SK-N-SH treated with all-trans-retinoic acid at 6 μM for 48 hours (cell line): ENCODE data around the gene MYO1A.

ENCODE experiments used
- ATAC-seq: fragments of 200-7000 bp; cut with Tn5 transposase; 3 replicates; pipeline ENCODE4 v1.9.1; 2020; ENCODE audit warnings: mild to moderate bottlenecking, moderate library complexity
- ARNTL ChIP-seq: fragments of 450-650 bp; formaldehyde crosslinking; IDR thresholded peaks from 2 replicates; pipeline ENCODE4 v1.5.0; 2020; ENCODE audit warnings: low read depth, mild to moderate bottlenecking, moderate library complexity, borderline replicate concordance
- BACH2 ChIP-seq: fragments of 250-450 bp; sonication (Bioruptor Pico); IDR thresholded peaks from 2 replicates; pipeline ENCODE4 v1.9.0; 2021; ENCODE audit warnings: mild to moderate bottlenecking, borderline replicate concordance
- CSDC2 ChIP-seq: fragments of 250-450 bp; sonication (Bioruptor Pico); IDR thresholded peaks from 2 replicates; pipeline ENCODE4 v1.5.0; 2020; ENCODE audit warnings: mild to moderate bottlenecking, moderate library complexity
- ESRRG ChIP-seq: fragments of 250-450 bp; sonication (Bioruptor Pico); IDR thresholded peaks from 2 replicates; pipeline ENCODE4 v1.6.1; 2021; ENCODE audit warnings: mild to moderate bottlenecking
- GLIS3 ChIP-seq: fragments of 250-450 bp; sonication (Bioruptor Pico); IDR thresholded peaks from 2 replicates; pipeline ENCODE4 v1.5.0; 2020; ENCODE audit warnings: mild to moderate bottlenecking, moderate library complexity
- ISL1 ChIP-seq: fragments of 250-450 bp; sonication (Bioruptor Pico); IDR thresholded peaks from 2 replicates; pipeline ENCODE4 v2.1.2; 2022; ENCODE audit warnings: mild to moderate bottlenecking, moderate library complexity
- PPARA ChIP-seq: fragments of 250-450 bp; sonication (Bioruptor Pico); IDR thresholded peaks from 2 replicates; pipeline ENCODE4 v1.5.0; 2020; ENCODE audit warnings: mild to moderate bottlenecking, borderline replicate concordance
- SNAI2 ChIP-seq: fragments of 250-450 bp; sonication (Bioruptor Pico); IDR thresholded peaks from 2 replicates; pipeline ENCODE4 v1.5.0; 2020; ENCODE audit warnings: mild to moderate bottlenecking, moderate library complexity
- TCF4 ChIP-seq: fragments of 250-450 bp; sonication (Bioruptor Pico); IDR thresholded peaks from 2 replicates; pipeline ENCODE4 v1.8.0; 2021; ENCODE audit warnings: mild to moderate bottlenecking, moderate library complexity, borderline replicate concordance
- TOX ChIP-seq: fragments of 250-450 bp; sonication (Bioruptor Pico); IDR thresholded peaks from 2 replicates; pipeline ENCODE4 v1.8.0; 2021; ENCODE audit warnings: mild to moderate bottlenecking, moderate library complexity, borderline replicate concordance
- ZC3H10 ChIP-seq: fragments of 250-450 bp; sonication (Bioruptor Pico); IDR thresholded peaks from 2 replicates; pipeline ENCODE4 v1.5.1; 2021; ENCODE audit warnings: mild to moderate bottlenecking, moderate library complexity
- ZFP3 ChIP-seq: fragments of 250-450 bp; sonication (Bioruptor Pico); IDR thresholded peaks from 2 replicates; pipeline ENCODE4 v1.5.0; 2020; ENCODE audit warnings: mild to moderate bottlenecking, moderate library complexity
- ZFP30 ChIP-seq: fragments of 450-650 bp; formaldehyde crosslinking; IDR thresholded peaks from 2 replicates; pipeline ENCODE4 v1.5.0; 2022; ENCODE audit warnings: mild to moderate bottlenecking, moderate library complexity
- ZNF565 ChIP-seq: fragments of 450-650 bp; formaldehyde crosslinking; conservative IDR thresholded peaks from 2 replicates; pipeline ENCODE4 v1.5.0; 2020; ENCODE audit warnings: low read depth, mild to moderate bottlenecking, moderate library complexity
- ZNF70 ChIP-seq: fragments of 450-650 bp; formaldehyde crosslinking; IDR thresholded peaks from 2 replicates; pipeline ENCODE4 v1.5.0; 2020; ENCODE audit warnings: mild to moderate bottlenecking, moderate library complexity
- TF ChIP-seq, protein P1 (sequence below): fragments of 250-450 bp; sonication (Bioruptor Pico); IDR thresholded peaks from 2 replicates; pipeline ENCODE4 v1.8.0; 2020; ENCODE audit warnings: mild to moderate bottlenecking, moderate library complexity, borderline replicate concordance
- TF ChIP-seq, protein P2 (sequence below): fragments of 250-450 bp; sonication (Bioruptor Pico); IDR thresholded peaks from 2 replicates; pipeline ENCODE4 v1.5.1; 2021; ENCODE audit warnings: mild to moderate bottlenecking, moderate library complexity
- TF ChIP-seq, protein P3 (sequence below): fragments of 250-450 bp; sonication (Bioruptor Pico); IDR thresholded peaks from 2 replicates; pipeline ENCODE4 v1.5.0; 2020; ENCODE audit warnings: mild to moderate bottlenecking, moderate library complexity
- TF ChIP-seq, protein P4 (sequence below): fragments of 250-450 bp; sonication (Bioruptor Pico); IDR thresholded peaks from 2 replicates; pipeline ENCODE4 v1.5.1; 2020; ENCODE audit warnings: low read depth, mild to moderate bottlenecking, moderate library complexity

The MYO1A gene

DNA sequence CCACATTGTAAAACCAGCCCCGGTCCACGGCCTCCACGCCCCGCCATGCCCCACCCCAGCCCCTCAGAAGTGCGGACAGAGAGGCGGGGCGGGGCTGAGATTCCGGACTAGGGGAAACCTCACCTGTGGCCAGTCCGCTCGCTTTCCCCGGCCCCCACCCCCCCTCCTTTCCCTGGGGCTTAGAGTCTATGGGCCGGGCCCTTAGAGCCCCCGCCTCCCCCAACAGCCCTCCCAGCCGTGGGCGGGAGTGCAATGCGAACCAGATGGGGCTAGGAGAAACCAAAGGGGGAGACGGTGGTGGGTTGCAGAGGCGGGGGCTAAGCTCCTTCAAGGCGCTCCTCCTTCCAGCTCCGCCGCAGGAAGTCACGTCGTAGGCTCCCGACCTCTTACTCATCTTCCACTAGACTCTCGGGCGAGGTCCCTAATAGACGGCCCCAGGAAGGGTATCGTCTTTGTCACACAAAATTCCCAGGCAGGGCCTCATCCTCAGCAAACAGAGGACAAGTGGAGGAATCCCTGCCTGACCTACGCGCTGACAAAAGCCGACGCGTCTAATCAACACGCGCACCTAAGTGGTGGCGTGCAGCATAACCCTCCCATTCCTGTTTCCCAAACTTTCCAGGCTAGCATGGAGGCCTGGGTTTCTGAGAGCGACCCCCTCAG is 37.9 kb upstream of the MYO1A start:
- TF ChIP-seq, protein P1, sequence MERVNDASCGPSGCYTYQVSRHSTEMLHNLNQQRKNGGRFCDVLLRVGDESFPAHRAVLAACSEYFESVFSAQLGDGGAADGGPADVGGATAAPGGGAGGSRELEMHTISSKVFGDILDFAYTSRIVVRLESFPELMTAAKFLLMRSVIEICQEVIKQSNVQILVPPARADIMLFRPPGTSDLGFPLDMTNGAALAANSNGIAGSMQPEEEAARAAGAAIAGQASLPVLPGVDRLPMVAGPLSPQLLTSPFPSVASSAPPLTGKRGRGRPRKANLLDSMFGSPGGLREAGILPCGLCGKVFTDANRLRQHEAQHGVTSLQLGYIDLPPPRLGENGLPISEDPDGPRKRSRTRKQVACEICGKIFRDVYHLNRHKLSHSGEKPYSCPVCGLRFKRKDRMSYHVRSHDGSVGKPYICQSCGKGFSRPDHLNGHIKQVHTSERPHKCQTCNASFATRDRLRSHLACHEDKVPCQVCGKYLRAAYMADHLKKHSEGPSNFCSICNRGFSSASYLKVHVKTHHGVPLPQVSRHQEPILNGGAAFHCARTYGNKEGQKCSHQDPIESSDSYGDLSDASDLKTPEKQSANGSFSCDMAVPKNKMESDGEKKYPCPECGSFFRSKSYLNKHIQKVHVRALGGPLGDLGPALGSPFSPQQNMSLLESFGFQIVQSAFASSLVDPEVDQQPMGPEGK = peak; percentile 46; the same call in 1 of the 2 replicates
- no peak for TF ChIP-seq ISL1 (CRISPR knock-in tag)
- ATAC-seq = peak; percentile 60

DNA sequence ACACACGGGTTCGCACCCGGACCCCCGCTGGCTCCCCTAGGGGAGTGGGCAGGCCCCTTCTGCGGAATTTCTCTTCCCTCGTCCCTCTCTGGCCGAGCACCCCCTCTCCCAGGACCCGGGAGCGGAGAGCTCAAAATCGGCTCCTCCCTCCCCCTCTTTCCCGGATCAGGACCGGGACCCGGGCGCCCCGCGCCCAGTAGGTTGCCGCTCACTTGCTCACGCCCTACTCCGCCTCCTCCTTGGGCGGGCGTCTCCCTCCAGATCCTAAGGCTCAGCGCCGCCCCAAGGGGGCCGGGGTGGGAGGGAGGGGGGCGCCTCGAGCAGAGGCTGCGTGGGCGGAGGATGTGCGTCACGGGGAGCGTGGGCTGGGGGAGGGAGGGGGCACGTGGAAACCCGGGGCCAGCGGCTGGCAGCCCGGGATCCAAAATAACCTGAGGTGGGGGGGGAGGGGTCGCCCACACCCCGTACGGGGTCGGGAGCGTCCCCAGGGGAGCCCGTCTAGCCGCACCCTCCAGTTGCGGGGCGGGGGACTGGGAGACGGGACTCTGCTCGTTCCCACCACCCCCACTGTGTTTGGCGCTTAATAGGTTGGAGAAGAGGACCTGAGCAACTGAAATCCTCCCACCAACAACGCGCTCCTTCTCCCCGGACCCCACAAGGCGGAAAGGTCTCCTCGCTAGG is 37.2 kb upstream of the MYO1A start:
- peak; percentile 65 for ATAC-seq
- TF ChIP-seq, protein P2, sequence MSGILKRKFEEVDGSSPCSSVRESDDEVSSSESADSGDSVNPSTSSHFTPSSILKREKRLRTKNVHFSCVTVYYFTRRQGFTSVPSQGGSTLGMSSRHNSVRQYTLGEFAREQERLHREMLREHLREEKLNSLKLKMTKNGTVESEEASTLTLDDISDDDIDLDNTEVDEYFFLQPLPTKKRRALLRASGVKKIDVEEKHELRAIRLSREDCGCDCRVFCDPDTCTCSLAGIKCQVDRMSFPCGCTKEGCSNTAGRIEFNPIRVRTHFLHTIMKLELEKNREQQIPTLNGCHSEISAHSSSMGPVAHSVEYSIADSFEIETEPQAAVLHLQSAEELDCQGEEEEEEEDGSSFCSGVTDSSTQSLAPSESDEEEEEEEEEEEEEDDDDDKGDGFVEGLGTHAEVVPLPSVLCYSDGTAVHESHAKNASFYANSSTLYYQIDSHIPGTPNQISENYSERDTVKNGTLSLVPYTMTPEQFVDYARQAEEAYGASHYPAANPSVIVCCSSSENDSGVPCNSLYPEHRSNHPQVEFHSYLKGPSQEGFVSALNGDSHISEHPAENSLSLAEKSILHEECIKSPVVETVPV (CRISPR knock-in tag) = no peak
- TF ChIP-seq ESRRG (no peak), ZFP30 (CRISPR knock-in tag) (no peak), ZC3H10 (no peak), ZNF70 (CRISPR knock-in tag) (no peak), ZNF565 (no peak), TCF4 (CRISPR knock-in tag) (no peak), ZFP3 (CRISPR knock-in tag) (no peak), ARNTL (CRISPR knock-in tag) (no peak), PPARA (CRISPR knock-in tag) (no peak), GLIS3 (CRISPR knock-in tag) (no peak)
- TF ChIP-seq, protein P1 = no peak

DNA sequence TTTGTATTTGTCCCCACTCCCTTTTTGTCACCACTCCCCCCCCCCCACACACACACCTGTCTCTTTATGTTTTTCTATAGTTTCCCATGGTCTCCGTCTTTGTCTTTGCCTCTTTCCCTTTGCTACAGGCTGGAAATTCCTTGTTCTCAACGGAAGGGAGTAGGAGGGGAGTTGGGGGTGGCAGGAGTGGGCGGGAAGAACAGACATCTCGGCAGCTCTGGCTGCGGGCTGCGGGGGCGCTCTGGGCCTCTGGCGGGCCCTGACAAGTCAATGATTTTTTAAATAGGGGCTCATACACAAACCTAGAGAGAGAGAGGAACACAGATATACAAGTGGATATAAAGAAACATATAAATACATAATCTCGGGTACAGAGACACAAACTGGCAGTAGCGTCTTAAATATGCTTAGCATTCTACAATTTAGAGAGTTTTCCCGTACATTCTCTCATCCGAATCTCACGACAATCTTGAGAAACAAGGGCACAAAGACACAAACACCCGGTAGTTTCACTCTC is 36.6 kb upstream of the MYO1A start:
- TF ChIP-seq ZNF70 (CRISPR knock-in tag) = no peak
- TF ChIP-seq, protein P1 = peak; percentile 57; the same call in 1 of the 2 replicates

DNA sequence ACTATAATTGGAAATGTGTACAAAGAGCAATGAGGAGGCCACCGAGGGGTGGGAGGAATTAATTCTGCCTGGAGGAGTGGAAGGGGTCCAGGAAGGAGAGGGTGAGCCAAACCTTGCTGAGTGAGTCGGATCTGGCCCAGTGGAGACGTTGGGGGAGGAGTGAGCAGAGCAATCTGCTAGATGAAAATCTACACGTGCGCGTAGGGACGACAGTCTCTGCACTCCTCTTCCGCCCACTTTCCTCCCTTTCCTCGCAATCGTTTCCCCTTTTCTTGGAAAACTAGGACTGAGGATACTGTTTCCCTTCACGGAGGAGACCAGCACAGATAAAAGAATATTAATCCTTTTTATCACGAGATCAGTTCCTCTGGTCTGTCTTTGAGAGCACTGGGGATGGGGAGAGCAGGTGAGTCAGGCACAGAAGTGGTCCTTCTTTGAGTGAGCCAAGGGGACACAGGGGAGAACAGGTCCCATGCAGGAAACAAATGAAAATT is 36.1 kb upstream of the MYO1A start:
- ATAC-seq = no peak
- TF ChIP-seq ARNTL (CRISPR knock-in tag) (no peak), ISL1 (CRISPR knock-in tag) (no peak), SNAI2 (CRISPR knock-in tag) (no peak), TOX (no peak)

More for the DNA sequence above, 36.6 kb upstream of the MYO1A start:
- ATAC-seq = peak; percentile 37

DNA sequence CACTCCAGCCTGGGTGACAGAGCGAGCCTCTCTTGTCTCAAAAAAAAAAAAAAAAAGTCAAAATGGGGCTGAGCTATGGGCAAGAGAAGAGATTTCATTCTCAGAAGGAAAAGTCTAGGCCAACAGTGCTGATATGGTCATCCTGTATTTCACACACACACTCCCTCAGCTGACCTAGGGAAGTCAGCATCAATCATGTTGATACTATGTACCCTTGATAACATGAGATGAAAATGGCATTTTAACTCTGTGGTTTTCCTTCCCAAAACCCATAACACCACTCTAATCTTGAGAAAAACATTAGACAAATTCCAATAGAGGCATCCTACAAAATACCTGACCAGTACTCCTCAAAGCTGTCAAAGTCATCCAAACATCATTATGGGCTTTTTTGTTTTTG is 30.9 kb upstream of the MYO1A start:
- no peak for ATAC-seq
- TF ChIP-seq, protein P3, sequence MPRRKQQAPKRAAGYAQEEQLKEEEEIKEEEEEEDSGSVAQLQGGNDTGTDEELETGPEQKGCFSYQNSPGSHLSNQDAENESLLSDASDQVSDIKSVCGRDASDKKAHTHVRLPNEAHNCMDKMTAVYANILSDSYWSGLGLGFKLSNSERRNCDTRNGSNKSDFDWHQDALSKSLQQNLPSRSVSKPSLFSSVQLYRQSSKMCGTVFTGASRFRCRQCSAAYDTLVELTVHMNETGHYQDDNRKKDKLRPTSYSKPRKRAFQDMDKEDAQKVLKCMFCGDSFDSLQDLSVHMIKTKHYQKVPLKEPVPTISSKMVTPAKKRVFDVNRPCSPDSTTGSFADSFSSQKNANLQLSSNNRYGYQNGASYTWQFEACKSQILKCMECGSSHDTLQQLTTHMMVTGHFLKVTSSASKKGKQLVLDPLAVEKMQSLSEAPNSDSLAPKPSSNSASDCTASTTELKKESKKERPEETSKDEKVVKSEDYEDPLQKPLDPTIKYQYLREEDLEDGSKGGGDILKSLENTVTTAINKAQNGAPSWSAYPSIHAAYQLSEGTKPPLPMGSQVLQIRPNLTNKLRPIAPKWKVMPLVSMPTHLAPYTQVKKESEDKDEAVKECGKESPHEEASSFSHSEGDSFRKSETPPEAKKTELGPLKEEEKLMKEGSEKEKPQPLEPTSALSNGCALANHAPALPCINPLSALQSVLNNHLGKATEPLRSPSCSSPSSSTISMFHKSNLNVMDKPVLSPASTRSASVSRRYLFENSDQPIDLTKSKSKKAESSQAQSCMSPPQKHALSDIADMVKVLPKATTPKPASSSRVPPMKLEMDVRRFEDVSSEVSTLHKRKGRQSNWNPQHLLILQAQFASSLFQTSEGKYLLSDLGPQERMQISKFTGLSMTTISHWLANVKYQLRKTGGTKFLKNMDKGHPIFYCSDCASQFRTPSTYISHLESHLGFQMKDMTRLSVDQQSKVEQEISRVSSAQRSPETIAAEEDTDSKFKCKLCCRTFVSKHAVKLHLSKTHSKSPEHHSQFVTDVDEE (CRISPR knock-in tag) = no peak
- TF ChIP-seq BACH2 (CRISPR knock-in tag) = no peak
- TF ChIP-seq CSDC2 (CRISPR knock-in tag) = no peak
- no peak for TF ChIP-seq ARNTL (CRISPR knock-in tag)
- TF ChIP-seq SNAI2 (CRISPR knock-in tag) = no peak
- no peak for TF ChIP-seq ESRRG
- TF ChIP-seq, protein P1 = no peak
- no peak for TF ChIP-seq TOX
- TF ChIP-seq ZFP3 (CRISPR knock-in tag) = no peak
- TF ChIP-seq, protein P4, sequence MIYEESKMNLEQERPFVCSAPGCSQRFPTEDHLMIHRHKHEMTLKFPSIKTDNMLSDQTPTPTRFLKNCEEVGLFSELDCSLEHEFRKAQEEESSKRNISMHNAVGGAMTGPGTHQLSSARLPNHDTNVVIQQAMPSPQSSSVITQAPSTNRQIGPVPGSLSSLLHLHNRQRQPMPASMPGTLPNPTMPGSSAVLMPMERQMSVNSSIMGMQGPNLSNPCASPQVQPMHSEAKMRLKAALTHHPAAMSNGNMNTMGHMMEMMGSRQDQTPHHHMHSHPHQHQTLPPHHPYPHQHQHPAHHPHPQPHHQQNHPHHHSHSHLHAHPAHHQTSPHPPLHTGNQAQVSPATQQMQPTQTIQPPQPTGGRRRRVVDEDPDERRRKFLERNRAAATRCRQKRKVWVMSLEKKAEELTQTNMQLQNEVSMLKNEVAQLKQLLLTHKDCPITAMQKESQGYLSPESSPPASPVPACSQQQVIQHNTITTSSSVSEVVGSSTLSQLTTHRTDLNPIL (CRISPR knock-in tag) = no peak
- TF ChIP-seq ZNF565 = no peak
